H1 (cell line): ENCODE data around the gene PIWIL1. TPM values are rescaled to one million over a fixed set of nuclear protein-coding genes. Genes with fewer than 3 reads are reported as not detected.

Experiments
- CTCF ChIA-PET: fragments of 300-600 bp; sonication (Branson Sonifier 250); formaldehyde crosslinking; loops from one replicate; lab custom pipeline; 2021; ENCODE audit not compliant: partially characterized antibody; lab: Charles Lee
- POLR2A ChIA-PET: fragments of 300-600 bp; sonication (Branson Sonifier 250); formaldehyde crosslinking; loops from one replicate; lab custom pipeline; 2021; ENCODE audit warnings: inconsistent platforms; ENCODE audit not compliant: partially characterized antibody; lab: Charles Lee
- DNase-seq, 2 experiments: peaks; one replicate each; pipeline versions ENCODE4 v3.0.0 to v3.0.0-alpha.2; 2010 to 2022; ENCODE audit warnings: low spot score in 2 of 2, low read depth in 1 of 2, mixed read lengths in 1 of 2
- FAIRE-seq: peaks from 2 replicates; lab custom pipeline; 2011; peaks lifted over from hg19 to GRCh38; lab: Jason Lieb, UNC
- H2AFZ ChIP-seq: 2 replicates; pipeline ENCODE4 v1.8.1; 2012; ENCODE audit warnings: low read length, inconsistent platforms
- H2AK5ac ChIP-seq: 2 replicates; pipeline ENCODE4 v1.6.1; 2013; ENCODE audit warnings: low read depth, low read length
- H2BK120ac ChIP-seq: replicated peaks from 2 replicates; pipeline ENCODE3; 2013; ENCODE audit warnings: low read depth, low read length, inconsistent platforms
- H2BK12ac ChIP-seq: 2 replicates; pipeline ENCODE4 v1.6.1; 2013; ENCODE audit warnings: low read depth, low read length
- H2BK15ac ChIP-seq: 2 replicates; pipeline ENCODE4 v1.6.1; 2013; ENCODE audit warnings: low read length
- H2BK20ac ChIP-seq: 2 replicates; pipeline ENCODE4 v1.6.1; 2013; ENCODE audit warnings: low read length
- H2BK5ac ChIP-seq: 2 replicates; pipeline ENCODE4 v1.6.1; 2013; ENCODE audit warnings: low read depth, low read length
- H3K14ac ChIP-seq: 2 replicates; pipeline ENCODE4 v1.6.1; 2013; ENCODE audit warnings: inconsistent platforms; ENCODE audit not compliant: insufficient read length
- H3K18ac ChIP-seq: 2 replicates; pipeline ENCODE4 v1.6.1; 2013; ENCODE audit warnings: low read length; ENCODE audit errors: extremely low read depth
- H3K23ac ChIP-seq: 2 replicates; pipeline ENCODE4 v1.6.1; 2013; ENCODE audit warnings: inconsistent platforms; ENCODE audit not compliant: insufficient read length
- H3K23me2 ChIP-seq: 2 replicates; pipeline ENCODE4 v1.6.1; 2013; ENCODE audit warnings: low read depth, low read length
- H3K27ac ChIP-seq: 2 replicates; pipeline ENCODE4 v1.6.1; 2011; ENCODE audit warnings: low read depth, low read length, inconsistent platforms
- H3K27me3 ChIP-seq, 4 experiments: replicated peaks in 1 of 4; 1 replicate in 1 of 4; 2 replicates in 3 of 4; pipeline versions ENCODE4 v1.6.1 to v1.8.1; 2011 to 2013; ENCODE audit warnings: low read length in 3 of 4, mild to moderate bottlenecking in 3 of 4, inconsistent platforms in 2 of 4, mixed read lengths in 2 of 4, moderate library complexity in 1 of 4; ENCODE audit not compliant: control insufficient read depth in 3 of 4, insufficient read depth in 3 of 4; ENCODE audit errors: extremely low read depth in 1 of 4
- H3K36me3 ChIP-seq, 4 experiments: 2 replicates each; pipeline versions ENCODE4 v1.6.1 to v1.8.1; 2011 to 2013; ENCODE audit warnings: mild to moderate bottlenecking in 4 of 4, low read length in 3 of 4, moderate library complexity in 2 of 4, control low read depth in 1 of 4, inconsistent platforms in 1 of 4; ENCODE audit not compliant: insufficient read depth in 4 of 4, control insufficient read depth in 2 of 4
- H3K4ac ChIP-seq: replicated peaks from 2 replicates; pipeline ENCODE3; 2013; ENCODE audit warnings: low read length, low read depth, mixed read lengths, inconsistent platforms; ENCODE audit not compliant: insufficient read length
- H3K4me1 ChIP-seq, 4 experiments: replicated peaks in 1 of 4; 1 replicate in 1 of 4; 2 replicates in 3 of 4; pipeline versions ENCODE4 v1.6.1 to v1.8.1; 2011 to 2013; ENCODE audit warnings: low read length in 3 of 4, inconsistent platforms in 2 of 4, mixed read lengths in 1 of 4; ENCODE audit not compliant: insufficient read depth in 4 of 4, control insufficient read depth in 3 of 4
- H3K4me2 ChIP-seq, 2 experiments: 2 replicates each; pipeline versions ENCODE4 v1.6.1 to v1.8.1; 2011 to 2013; ENCODE audit warnings: low read depth in 2 of 2, low read length in 2 of 2, control low read depth in 1 of 2, inconsistent platforms in 1 of 2, mild to moderate bottlenecking in 1 of 2; ENCODE audit not compliant: insufficient read depth in 1 of 2
- H3K4me3 ChIP-seq, 4 experiments: fragments of 200-600, 300-600 bp in 1 of 4; sonication (generic), shearing (Covaris generic), sonication (Bioruptor Twin) in 1 of 4; 2 replicates each; pipeline versions ENCODE4 v1.5.1 to v1.8.1; 2011 to 2016; ENCODE audit warnings: low read length in 4 of 4, low read depth in 3 of 4, control low read depth in 2 of 4, inconsistent platforms in 2 of 4, mild to moderate bottlenecking in 2 of 4, mixed read lengths in 1 of 4, moderate library complexity in 1 of 4; ENCODE audit not compliant: insufficient read depth in 2 of 4; ENCODE audit errors: extremely low read depth in 1 of 4
- H3K56ac ChIP-seq: replicated peaks from 2 replicates; pipeline ENCODE3; 2013; ENCODE audit warnings: low read depth, mild to moderate bottlenecking, mixed read lengths, low read length, inconsistent platforms; ENCODE audit not compliant: insufficient read length
- H3K79me1 ChIP-seq: 2 replicates; pipeline ENCODE4 v1.6.1; 2013; ENCODE audit warnings: low read depth, low read length, control low read depth
- H3K79me2 ChIP-seq, 2 experiments: 2 replicates each; pipeline versions ENCODE4 v1.6.1 to v1.8.1; 2012 to 2013; ENCODE audit warnings: low read length in 2 of 2, mild to moderate bottlenecking in 2 of 2, inconsistent platforms in 1 of 2; ENCODE audit not compliant: insufficient read depth in 2 of 2, control insufficient read depth in 1 of 2
- H3K9ac ChIP-seq, 4 experiments: replicated peaks in 1 of 4; 1 replicate in 1 of 4; 2 replicates in 3 of 4; pipeline versions ENCODE4 v1.6.1 to v1.8.1; 2011 to 2013; ENCODE audit warnings: low read depth in 3 of 4, low read length in 3 of 4, control low read depth in 2 of 4, mild to moderate bottlenecking in 2 of 4, moderate library complexity in 2 of 4, inconsistent platforms in 1 of 4; ENCODE audit errors: extremely low read depth in 1 of 4
- H3K9me3 ChIP-seq, 2 experiments: 2 replicates each; pipeline versions ENCODE4 v1.6.1 to v1.8.1; 2012 to 2013; ENCODE audit warnings: mild to moderate bottlenecking in 2 of 2, moderate library complexity in 2 of 2, control low read depth in 1 of 2, inconsistent platforms in 1 of 2, low read depth in 1 of 2, low read length in 1 of 2, mixed read lengths in 1 of 2; ENCODE audit not compliant: insufficient read depth in 2 of 2
- H4K20me1 ChIP-seq, 2 experiments: replicated peaks in 1 of 2; 2 replicates each; pipeline versions ENCODE3 to v1.8.1; 2011 to 2013; ENCODE audit warnings: inconsistent platforms in 2 of 2, low read length in 2 of 2, mild to moderate bottlenecking in 1 of 2; ENCODE audit not compliant: insufficient read depth in 2 of 2, control insufficient read depth in 1 of 2
- H4K5ac ChIP-seq: 2 replicates; pipeline ENCODE4 v1.6.1; 2013; ENCODE audit warnings: low read length, low read depth, mixed read lengths, inconsistent platforms; ENCODE audit not compliant: insufficient read length
- H4K8ac ChIP-seq: 2 replicates; pipeline ENCODE4 v1.8.0; 2013; ENCODE audit warnings: mild to moderate bottlenecking, moderate library complexity, low read length, inconsistent platforms; ENCODE audit not compliant: insufficient read depth; ENCODE audit errors: extremely low read depth
- H4K91ac ChIP-seq: replicated peaks from 2 replicates; pipeline ENCODE3; 2013; ENCODE audit warnings: low read length, mixed read lengths, inconsistent platforms; ENCODE audit not compliant: insufficient read length
- BACH1 ChIP-seq: IDR thresholded peaks from 2 replicates; pipeline ENCODE4 v1.6.1; 2012; ENCODE audit warnings: low read length, improper control_type of control experiment
- BRCA1 ChIP-seq: IDR thresholded peaks from 2 replicates; pipeline ENCODE4 v1.6.1; 2012; ENCODE audit warnings: low read depth, low read length, improper control_type of control experiment
- CBX8 ChIP-seq: fragments of 300-800, 300-1000 bp; sonication (generic); IDR thresholded peaks from 2 replicates; pipeline ENCODE4 v1.7.1; 2016; ENCODE audit warnings: low read depth, low read length, borderline replicate concordance
- CEBPB ChIP-seq: IDR thresholded peaks from 2 replicates; pipeline ENCODE4 v1.6.1; 2012; ENCODE audit warnings: low read depth, low read length
- KDM1A ChIP-seq: fragments of 200-600, 300-600 bp; sonication (generic); IDR thresholded peaks from 2 replicates; pipeline ENCODE4 v1.7.1; 2016; ENCODE audit warnings: mild to moderate bottlenecking, low read length, borderline replicate concordance
- KDM4A ChIP-seq: IDR thresholded peaks from one replicate; pipeline ENCODE4 v1.7.1; 2012; ENCODE audit warnings: low read depth, mild to moderate bottlenecking, moderate library complexity, low read length, inconsistent platforms; ENCODE audit not compliant: severe bottlenecking
- MAFK ChIP-seq: IDR thresholded peaks from 2 replicates; pipeline ENCODE4 v1.6.1; 2012; ENCODE audit warnings: low read depth, mild to moderate bottlenecking, improper control_type of control experiment, low read length
- PHF8 ChIP-seq: fragments of 200-600 bp; sonication (generic); conservative IDR thresholded peaks from 2 replicates; pipeline ENCODE4 v1.7.1; 2012; ENCODE audit warnings: low read depth, mild to moderate bottlenecking, inconsistent platforms, low read length, moderate library complexity
- SAP30 ChIP-seq: fragments of 300-600 bp; sonication (generic); IDR thresholded peaks from 2 replicates; pipeline ENCODE4 v1.7.1; 2012; ENCODE audit warnings: low read length, moderate library complexity, mild to moderate bottlenecking, inconsistent platforms; ENCODE audit not compliant: insufficient read depth, insufficient replicate concordance
- SIN3A ChIP-seq, 2 experiments: IDR thresholded peaks in 1 of 2; conservative IDR thresholded peaks in 1 of 2; 2 replicates each; pipeline ENCODE4 v1.6.1; 2011 to 2012; ENCODE audit warnings: low read length in 2 of 2, improper control_type of control experiment in 1 of 2, low read depth in 1 of 2, mild to moderate bottlenecking in 1 of 2
- SIRT6 ChIP-seq: IDR thresholded peaks from one replicate; pipeline ENCODE4 v1.7.1; 2012; ENCODE audit warnings: low read length, inconsistent platforms
- TAF7 ChIP-seq: optimal IDR thresholded peaks from 2 replicates; pipeline ENCODE3; 2011; ENCODE audit warnings: low read depth, mild to moderate bottlenecking, inconsistent platforms, low read length, moderate library complexity, borderline replicate concordance
- YY1 ChIP-seq: IDR thresholded peaks from 2 replicates; pipeline ENCODE4 v1.6.1; 2011; ENCODE audit warnings: low read depth, mild to moderate bottlenecking, low read length
- WGBS, 2 experiments: shearing (Covaris generic) in 1 of 2; methylation state at CpG; one replicate each; pipeline versions ENCODE4 v1.1.6 to v1.1.7; 2013 to 2015; ENCODE audit warnings: low lambda C conversion rate in 2 of 2, mixed read lengths in 2 of 2, inconsistent platforms in 1 of 2, low coverage in 1 of 2, missing lambda C conversion rate in 1 of 2; ENCODE audit not compliant: insufficient replicate concordance in 2 of 2, insufficient coverage in 1 of 2, insufficient read length in 1 of 2; ENCODE audit errors: extremely low coverage in 1 of 2, missing lambda C conversion rate in 1 of 2; 5-methylcytosine and 5-hydroxymethylcytosine counted together
- polyA plus RNA-seq, 7 experiments: library from polyadenylated mRNA; depleted of rRNA in 3 of 7; stranded (reverse) in 5 of 7; unstranded in 2 of 7; fragments of >200 nt in 5 of 7; fragments of 200-250 nt in 2 of 7; gene quantifications; 1 replicate in 5 of 7; 2 replicates in 1 of 7; 4 replicates in 1 of 7; pipeline versions ENCODE4 v1.2.1 to v1.2.3, GENCODE V29; 2011 to 2013; ENCODE audit warnings: missing spikeins in 2 of 7, mixed read lengths in 2 of 7
- total RNA-seq: library from RNA; stranded (reverse); fragmentation: NEBNext Ultra II Directional; extraction: Animal tissue kit (Norgen Biotek cat#: 25700); gene quantifications from 2 replicates; pipeline ENCODE4 v1.2.1, GENCODE V29; 2021
- TF ChIP-seq, protein P1 (sequence below): IDR thresholded peaks from 2 replicates; pipeline ENCODE4 v1.6.1; 2011; ENCODE audit warnings: low read depth, mild to moderate bottlenecking, low read length; ENCODE audit not compliant: insufficient read depth

The PIWIL1 gene
- total and polyA plus RNA-seq, 2 of the 8 experiments (the other 6 are each of a cell fraction or from before 2014, with no cell fraction given), result not detected

GRCh38 chr12:130290114-130290513 is 47.6 kb upstream of the PIWIL1 start:
- no peaks in the 10 kb centered on the region for H3K79me2 ChIP-seq
- no peak overlapping the region for H2BK15ac ChIP-seq
- H4K5ac ChIP-seq, result no peak overlapping the region
- no peak overlapping the region for H3K27ac ChIP-seq
- FAIRE-seq, result no peak
- no peak overlapping the region for H2AFZ ChIP-seq
- H3K23ac ChIP-seq, result no peak overlapping the region
- no peaks in the 10 kb centered on the region for H4K20me1 ChIP-seq
- no peak overlapping the region for H3K14ac ChIP-seq
- H3K4me2 ChIP-seq, result no peak overlapping the region
- H3K23me2 ChIP-seq, result no peaks in the 10 kb centered on the region
- ChIA-PET POLR2A (no interaction called here), CTCF (interaction anchor here (0.6 kb wide), 1 partner anchor 9 kb away, joined by 3 read pairs; no protein-coding TSS in a partner anchor)
- H4K91ac ChIP-seq, result no peak overlapping the region
- no peak overlapping the region for H2BK5ac ChIP-seq
- no peak overlapping the region for H2BK20ac ChIP-seq
- 79% methylated on average over 1 of the region's 1 CpG; no CpG with 5 or more reads in 1 of the 2 experiments for WGBS, 2 experiments
- H2AK5ac ChIP-seq, result no peak overlapping the region
- H4K8ac ChIP-seq, result no peak overlapping the region
- no peak overlapping the region for H2BK120ac ChIP-seq
- no peak overlapping the region for H3K56ac ChIP-seq
- H3K4ac ChIP-seq, result no peak overlapping the region
- no peaks in the 10 kb centered on the region for H3K4me1 ChIP-seq
- H3K18ac ChIP-seq, result no peak overlapping the region
- H3K79me1 ChIP-seq, result no peaks in the 10 kb centered on the region
- no peak overlapping the region for H3K9ac ChIP-seq
- H3K9me3 ChIP-seq, result peaks cover 32 to 34% of the 10 kb centered on the region in 2 experiments
- no peaks in the 10 kb centered on the region for H3K27me3 ChIP-seq
- DNase-seq, result no peak
- H3K4me3 ChIP-seq, result no peak overlapping the region
- no peaks in the 10 kb centered on the region for H3K36me3 ChIP-seq
- no peak overlapping the region for H2BK12ac ChIP-seq
- TF ChIP-seq KDM1A (no peak), KDM4A (no peak), MAFK (no peak), SIN3A (conservative IDR thresholded peaks at IDR 0.05 in 1 of 2, IDR thresholded peaks at IDR 0.05 in 1 of 2; ENCODE audit: low read depth in 1 of 2, low read length in 2 of 2) (no peak), PHF8 (no peak), BACH1 (no peak), YY1 (no peak), SIRT6 (no peak), TAF7 (no peak), CBX8 (no peak), CEBPB (no peak), BRCA1 (no peak), SAP30 (no peak)
- TF ChIP-seq, protein P1, sequence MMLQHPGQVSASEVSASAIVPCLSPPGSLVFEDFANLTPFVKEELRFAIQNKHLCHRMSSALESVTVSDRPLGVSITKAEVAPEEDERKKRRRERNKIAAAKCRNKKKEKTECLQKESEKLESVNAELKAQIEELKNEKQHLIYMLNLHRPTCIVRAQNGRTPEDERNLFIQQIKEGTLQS, result no peak
